Brain microvascular endothelial cell (primary cell): ENCODE measurements around the gene ZNFX1.

Source experiments
- DNase-seq: peaks from one replicate; pipeline ENCODE4 v3.0.0-alpha.2; 2020
- H3K27ac ChIP-seq: fragments of 250-450 bp; sonication (Bioruptor Pico); 2 replicates; pipeline ENCODE4 v1.5.1; 2020; ENCODE audit warnings: mild to moderate bottlenecking, moderate library complexity
- H3K27me3 ChIP-seq: fragments of 250-450 bp; sonication (Bioruptor Pico); replicated peaks from 2 replicates; pipeline ENCODE4 v1.5.1; 2020; ENCODE audit warnings: mild to moderate bottlenecking
- H3K36me3 ChIP-seq: fragments of 250-450 bp; sonication (Bioruptor Pico); replicated peaks from 2 replicates; pipeline ENCODE4 v1.5.1; 2020; ENCODE audit warnings: mild to moderate bottlenecking
- H3K4me3 ChIP-seq: 2 replicates; pipeline ENCODE4 v1.5.1; 2011; ENCODE audit warnings: low read depth, mild to moderate bottlenecking, control low read depth, low read length, moderate library complexity
- in situ Hi-C: cut with HindIII; loops from 2 replicates; pipeline ENCODE4 v1.10.0; 2017; ENCODE audit warnings: low sequenced_read_pairs, low pct_ligation_motif_present
- TF ChIP-seq, protein P1 (sequence below): IDR thresholded peaks from 2 replicates; pipeline ENCODE4 v1.5.1; 2011; ENCODE audit warnings: low read depth, mild to moderate bottlenecking, moderate library complexity, low read length, control low read depth, inconsistent platforms; ENCODE audit errors: missing control alignments

ZNFX1 gene

DNA sequence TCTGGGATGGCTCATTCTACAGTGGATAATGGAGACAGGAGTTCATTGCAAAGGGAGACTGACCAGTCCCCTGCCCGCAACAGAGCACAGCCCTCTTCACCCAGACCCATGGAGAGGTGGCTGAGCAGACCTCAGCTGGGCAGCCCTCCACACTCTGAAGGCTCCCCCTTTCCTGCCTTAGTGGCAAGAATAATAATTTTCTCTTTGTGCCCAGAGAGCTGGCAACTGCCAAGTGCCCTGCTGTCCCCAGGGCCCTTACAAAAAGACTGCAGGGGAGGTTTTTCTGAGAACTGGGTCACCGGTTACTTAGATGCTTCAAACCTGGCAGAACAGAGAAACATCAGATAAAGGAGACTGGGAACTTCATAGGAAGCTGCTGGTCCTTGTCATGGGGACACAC lies 35.4 kb upstream of the ZNFX1 start:
- no peak for DNase-seq
- Histone ChIP-seq H3K27me3 (peaks cover 24% of the 10 kb centered on the region), H3K4me3 (no peak overlapping the region), H3K36me3 (no peaks in the 10 kb centered on the region), H3K27ac (no peak overlapping the region)
- TF ChIP-seq, protein P1, sequence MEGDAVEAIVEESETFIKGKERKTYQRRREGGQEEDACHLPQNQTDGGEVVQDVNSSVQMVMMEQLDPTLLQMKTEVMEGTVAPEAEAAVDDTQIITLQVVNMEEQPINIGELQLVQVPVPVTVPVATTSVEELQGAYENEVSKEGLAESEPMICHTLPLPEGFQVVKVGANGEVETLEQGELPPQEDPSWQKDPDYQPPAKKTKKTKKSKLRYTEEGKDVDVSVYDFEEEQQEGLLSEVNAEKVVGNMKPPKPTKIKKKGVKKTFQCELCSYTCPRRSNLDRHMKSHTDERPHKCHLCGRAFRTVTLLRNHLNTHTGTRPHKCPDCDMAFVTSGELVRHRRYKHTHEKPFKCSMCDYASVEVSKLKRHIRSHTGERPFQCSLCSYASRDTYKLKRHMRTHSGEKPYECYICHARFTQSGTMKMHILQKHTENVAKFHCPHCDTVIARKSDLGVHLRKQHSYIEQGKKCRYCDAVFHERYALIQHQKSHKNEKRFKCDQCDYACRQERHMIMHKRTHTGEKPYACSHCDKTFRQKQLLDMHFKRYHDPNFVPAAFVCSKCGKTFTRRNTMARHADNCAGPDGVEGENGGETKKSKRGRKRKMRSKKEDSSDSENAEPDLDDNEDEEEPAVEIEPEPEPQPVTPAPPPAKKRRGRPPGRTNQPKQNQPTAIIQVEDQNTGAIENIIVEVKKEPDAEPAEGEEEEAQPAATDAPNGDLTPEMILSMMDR = no peak
- in situ Hi-C loops = no loop called here

DNA sequence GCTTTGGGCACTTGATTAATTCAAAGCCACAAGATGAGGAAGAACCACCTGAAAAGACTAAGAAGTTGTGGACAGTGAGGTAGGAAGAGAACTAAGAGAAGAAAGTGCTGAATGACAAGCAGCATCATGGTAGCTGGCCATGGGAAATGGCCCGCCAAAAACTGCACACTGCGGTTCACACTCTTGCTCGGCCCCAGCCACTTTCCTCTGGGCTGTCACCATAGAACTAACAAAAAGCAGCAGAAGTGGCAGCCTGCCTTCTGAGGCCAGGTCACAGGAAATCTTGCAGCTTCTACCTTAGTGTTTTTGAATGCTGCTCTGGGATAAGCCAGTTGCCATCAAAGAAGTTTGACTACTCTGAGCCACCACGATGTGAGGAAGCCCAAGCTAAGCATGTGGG lies 34.8 kb upstream of the ZNFX1 start:
- Histone ChIP-seq H3K36me3 (no peaks in the 10 kb centered on the region), H3K27ac (no peak overlapping the region), H3K27me3 (peaks cover 18% of the 10 kb centered on the region), H3K4me3 (no peak overlapping the region)
- in situ Hi-C loops = no loop called here
- TF ChIP-seq, protein P1 = no peak
- no peak for DNase-seq

DNA sequence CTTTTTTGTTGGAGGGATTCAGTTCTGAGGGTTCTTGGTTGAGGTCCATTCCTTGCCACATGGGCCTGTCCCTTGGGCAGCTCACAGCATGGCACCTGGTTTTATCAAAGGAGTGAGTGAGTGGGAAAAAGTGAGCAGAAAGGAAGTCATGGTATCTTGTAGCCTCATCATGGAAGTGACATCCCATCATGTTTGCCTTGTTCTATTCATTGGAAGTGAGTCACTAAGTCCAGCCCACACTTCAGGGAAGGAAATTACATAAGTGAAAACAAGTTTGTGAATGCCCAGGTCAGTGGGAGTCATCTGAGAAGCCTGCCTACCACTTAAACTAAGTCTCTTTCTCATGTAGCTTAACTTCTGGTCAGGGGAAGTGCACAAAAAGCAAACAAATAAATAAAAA lies 32.8 kb upstream of the ZNFX1 start:
- peak; percentile 14 for DNase-seq
- in situ Hi-C loops = no loop called here
- TF ChIP-seq, protein P1 = no peak
- H3K4me3 ChIP-seq = no peak overlapping the region
- H3K27me3 ChIP-seq = peaks cover 7% of the 10 kb centered on the region
- H3K27ac ChIP-seq = no peak overlapping the region
- H3K36me3 ChIP-seq = no peaks in the 10 kb centered on the region

DNA sequence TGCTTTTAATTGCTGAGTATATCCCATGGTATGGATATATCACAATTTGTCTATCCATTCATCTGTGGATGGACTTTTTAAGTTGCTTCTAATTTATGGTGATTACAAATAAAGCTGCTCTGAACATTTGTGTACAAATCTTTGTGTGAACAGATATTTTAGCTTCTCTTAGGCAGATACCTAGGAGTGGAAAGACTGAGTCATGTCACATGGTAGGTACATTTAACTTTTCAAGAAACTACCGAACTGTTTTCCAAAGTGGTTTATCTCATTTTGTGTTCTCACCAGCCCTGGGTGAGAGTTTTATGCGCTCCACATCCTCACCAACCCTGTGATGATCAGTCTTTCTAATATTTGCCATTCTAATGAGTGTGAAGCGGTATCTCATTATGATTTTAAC lies 31.0 kb upstream of the ZNFX1 start:
- H3K27me3 ChIP-seq = no peaks in the 10 kb centered on the region

DNA sequence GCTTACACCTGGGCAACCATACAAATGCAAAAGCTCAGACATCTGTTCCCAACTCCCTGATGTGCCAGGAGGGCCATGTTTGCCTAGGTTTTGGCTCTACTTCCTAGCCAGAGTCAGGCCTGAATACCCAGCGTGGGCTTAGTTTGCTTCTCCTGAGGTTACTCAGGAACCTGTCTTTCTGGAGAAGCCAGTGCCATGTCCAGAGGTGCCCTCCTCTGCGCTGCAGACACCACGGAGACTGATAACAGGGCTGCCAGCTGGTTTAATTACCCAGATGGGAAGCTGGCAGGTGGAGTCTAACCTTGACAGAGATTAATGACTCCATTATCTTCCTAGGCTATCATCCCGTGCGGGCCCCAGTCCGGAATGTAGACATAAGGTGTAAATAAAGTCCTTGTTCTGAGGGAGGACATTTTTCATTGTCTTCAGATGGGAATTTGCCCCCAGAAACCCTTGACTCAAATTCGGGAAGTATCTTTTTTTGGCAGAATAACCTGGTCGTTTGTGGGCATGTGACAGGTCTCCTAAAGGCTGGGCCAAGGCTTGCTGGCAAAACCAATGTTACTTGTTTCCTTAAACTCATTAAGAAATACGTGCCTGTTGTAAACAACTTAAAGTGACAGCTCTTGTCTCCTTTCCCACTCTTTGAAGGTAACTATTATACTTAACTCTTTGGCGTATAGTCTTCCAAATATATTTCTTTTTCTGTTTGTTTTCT lies 29.2 kb upstream of the ZNFX1 start:
- no peaks in the 10 kb centered on the region for H3K27me3 ChIP-seq
- H3K4me3 ChIP-seq = no peak overlapping the region
- H3K36me3 ChIP-seq = no peaks in the 10 kb centered on the region
- TF ChIP-seq, protein P1 = no peak
- in situ Hi-C loops = no loop called here
- H3K27ac ChIP-seq = no peak overlapping the region
- DNase-seq = no peak

More for the DNA sequence above, 31.0 kb upstream of the ZNFX1 start:
- no peak overlapping the region for H3K4me3 ChIP-seq
- TF ChIP-seq, protein P1 = no peak
- no peak overlapping the region for H3K27ac ChIP-seq
- no peak for DNase-seq
- no peaks in the 10 kb centered on the region for H3K36me3 ChIP-seq
- in situ Hi-C loops = no loop called here

DNA sequence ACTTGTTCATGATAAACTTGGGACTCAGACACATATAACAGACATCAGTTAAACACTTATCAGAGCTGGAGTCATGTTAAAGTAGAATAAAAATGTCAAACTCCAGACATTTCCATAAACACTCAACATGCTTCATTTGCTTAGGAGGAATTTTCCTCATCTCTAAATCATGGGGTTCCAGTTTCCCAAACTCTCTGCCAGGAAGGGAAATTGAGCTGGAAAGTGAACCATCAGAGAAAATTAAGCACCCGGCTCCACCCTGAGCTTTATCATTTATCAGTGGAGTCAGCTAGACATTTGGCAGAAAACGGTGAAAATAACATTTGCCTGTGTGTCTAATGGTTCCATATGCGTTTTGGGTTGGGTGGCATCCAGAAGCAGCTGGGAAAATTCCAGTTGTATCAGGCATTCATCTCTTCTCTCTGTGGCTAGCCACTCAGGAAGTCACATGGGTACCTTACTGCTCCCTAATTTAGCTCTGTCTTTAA lies 25.3 kb upstream of the ZNFX1 start:
- TF ChIP-seq, protein P1 = no peak

More for the DNA sequence above, 25.3 kb upstream of the ZNFX1 start:
- no peak overlapping the region for H3K27ac ChIP-seq
- no peaks in the 10 kb centered on the region for H3K36me3 ChIP-seq
- DNase-seq = no peak
- H3K4me3 ChIP-seq = no peak overlapping the region
- in situ Hi-C loops = no loop called here
- H3K27me3 ChIP-seq = no peaks in the 10 kb centered on the region
